ENCODE measurements around the gene KLHL5. TPM values are rescaled to one million over a fixed set of nuclear protein-coding genes. Genes with fewer than 3 reads are reported as not detected.
"Not testable (repeated sequence)": the region's sequence is repeated elsewhere in the genome, so short reads cannot be mapped to it uniquely, and the experiment has no call there.

The KLHL5 gene
- total and polyA plus RNA-seq, 9 of the 15 experiments (the other 6 are each of a cell fraction or from before 2014, with no cell fraction given) = 8.0 to 30.8 (median 22.1) TPM

GRCh38 chr4:39031590-39032020, 30.4 kb upstream of the KLHL5 start (continued):
- peak; percentile 90 for TF ChIP-seq ADNP (tag; IDR thresholded peaks at IDR 0.05)
- TF ChIP-seq ZBTB26 (CRISPR knock-in tag; IDR thresholded peaks at IDR 0.05) = peak; percentile 56; the same call in 1 of the 2 replicates
- TF ChIP-seq ATF3 (IDR thresholded peaks at IDR 0.05) = peak; percentile 71
- TF ChIP-seq ATF3 (CRISPR knock-in tag; conservative IDR thresholded peaks at IDR 0.05) = not testable (repeated sequence)
- TF ChIP-seq PYGO2 (tag; IDR thresholded peaks at IDR 0.05) = peak; percentile 92
- TF ChIP-seq ZNF311 (CRISPR knock-in tag; IDR thresholded peaks at IDR 0.05) = 0 out of 2 replicates have a peak, but pooled peaks have one; percentile 29
- peak; percentile 36; the same call in 1 of the 2 replicates for TF ChIP-seq BCOR (IDR thresholded peaks at IDR 0.05)
- TF ChIP-seq ZBTB2 (IDR thresholded peaks at IDR 0.05) = 0 out of 2 replicates have a peak, but pooled peaks have one; percentile 40
- TF ChIP-seq TAF7 (tag; IDR thresholded peaks at IDR 0.05) = peak; percentile 67
